ENCODE results near the gene NT5M. TPM values are rescaled to one million over a fixed set of nuclear protein-coding genes. Genes with fewer than 3 reads are reported as not detected.

NT5M gene
- total RNA-seq, 1 experiment from 2014 or later = 8.6 TPM

DNA sequence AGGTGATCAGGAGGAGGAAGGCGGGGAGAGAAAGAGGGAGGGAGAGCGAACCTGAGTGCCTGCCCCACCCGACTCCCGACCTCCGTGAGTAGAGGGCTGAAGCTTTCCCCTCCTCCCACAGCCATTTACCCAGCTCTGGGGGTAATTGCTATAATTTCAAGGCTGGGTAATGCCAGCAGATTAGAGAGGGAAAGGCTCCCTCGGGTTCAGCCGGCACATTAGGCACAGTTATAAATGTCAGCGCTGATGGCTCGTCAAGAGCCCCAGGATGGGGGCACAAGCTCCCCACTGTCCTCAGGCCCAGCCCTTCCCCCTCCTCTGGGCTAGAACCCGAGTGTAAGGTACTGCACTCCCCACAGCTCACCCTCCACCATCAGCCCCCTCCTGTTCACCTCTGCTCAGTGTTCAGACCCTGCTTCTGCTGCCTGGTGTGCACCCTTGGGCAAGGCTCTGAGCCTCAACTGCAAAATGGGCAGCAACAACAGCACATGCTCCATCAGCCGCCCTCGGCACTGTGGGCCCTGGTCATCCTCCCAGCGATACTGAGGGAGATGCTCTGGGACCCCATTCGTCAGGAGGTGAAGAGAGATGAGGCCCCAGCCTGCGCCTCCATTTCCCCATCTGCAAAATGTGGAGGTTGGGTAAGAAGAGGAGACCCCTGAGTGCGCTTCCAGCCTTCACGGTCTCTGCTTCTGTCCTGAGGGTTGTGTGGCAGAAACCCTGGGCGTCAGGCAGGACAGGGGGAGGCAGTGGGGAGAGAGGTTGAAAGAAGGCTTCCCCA, 77.2 kb downstream of the NT5M start:
- Histone ChIP-seq H3K27me3 (ENCODE audit: low read length) (no peaks in the 10 kb centered on the region), H3K36me3 (ENCODE audit: low read depth, low read length) (no peaks in the 10 kb centered on the region), H3K4me1 (ENCODE audit: insufficient read depth, low read length) (peaks cover 18% of the 10 kb centered on the region), H3K9ac (ENCODE audit: low read length) (no peak overlapping the region), H3K4me2 (ENCODE audit: low read length) (no peak overlapping the region), H3K9me3 (ENCODE audit: low read length) (no peaks in the 10 kb centered on the region), H3K27ac (ENCODE audit: low read length) (no peak overlapping the region), H3K79me2 (ENCODE audit: low read length) (no peaks in the 10 kb centered on the region), H3K4me3 (ENCODE audit: low read length) (no peak overlapping the region), H3F3A (ENCODE audit: low read length, unreplicated experiment) (no peaks in the 10 kb centered on the region), H3K9me2 (replicated peaks; ENCODE audit: low read length) (no peaks in the 10 kb centered on the region), H2AFZ (ENCODE audit: low read length) (no peak overlapping the region), H4K20me1 (ENCODE audit: low read length) (no peaks in the 10 kb centered on the region)
- BruUV-seq (replicated peaks) = no TSS peak
- intact Hi-C loops (cut with micrococcal nuclease) = no loop called here
- DNase-seq = no peak
- ChIA-PET POLR2A (ENCODE audit: unreplicated experiment) (no interaction called here), CTCF (no interaction called here)
- TF ChIP-seq EZH2 (IDR thresholded peaks at IDR 0.05; ENCODE audit: low read length, unreplicated experiment) (no peak), EZH2phosphoT487 (IDR thresholded peaks at IDR 0.05; ENCODE audit: borderline replicate concordance, low read length) (no peak)
- TF ChIP-seq, protein P1, sequence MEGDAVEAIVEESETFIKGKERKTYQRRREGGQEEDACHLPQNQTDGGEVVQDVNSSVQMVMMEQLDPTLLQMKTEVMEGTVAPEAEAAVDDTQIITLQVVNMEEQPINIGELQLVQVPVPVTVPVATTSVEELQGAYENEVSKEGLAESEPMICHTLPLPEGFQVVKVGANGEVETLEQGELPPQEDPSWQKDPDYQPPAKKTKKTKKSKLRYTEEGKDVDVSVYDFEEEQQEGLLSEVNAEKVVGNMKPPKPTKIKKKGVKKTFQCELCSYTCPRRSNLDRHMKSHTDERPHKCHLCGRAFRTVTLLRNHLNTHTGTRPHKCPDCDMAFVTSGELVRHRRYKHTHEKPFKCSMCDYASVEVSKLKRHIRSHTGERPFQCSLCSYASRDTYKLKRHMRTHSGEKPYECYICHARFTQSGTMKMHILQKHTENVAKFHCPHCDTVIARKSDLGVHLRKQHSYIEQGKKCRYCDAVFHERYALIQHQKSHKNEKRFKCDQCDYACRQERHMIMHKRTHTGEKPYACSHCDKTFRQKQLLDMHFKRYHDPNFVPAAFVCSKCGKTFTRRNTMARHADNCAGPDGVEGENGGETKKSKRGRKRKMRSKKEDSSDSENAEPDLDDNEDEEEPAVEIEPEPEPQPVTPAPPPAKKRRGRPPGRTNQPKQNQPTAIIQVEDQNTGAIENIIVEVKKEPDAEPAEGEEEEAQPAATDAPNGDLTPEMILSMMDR (conservative IDR thresholded peaks at IDR 0.05; ENCODE audit: low read depth, low read length) = no peak
- ATAC-seq = no peak

DNA sequence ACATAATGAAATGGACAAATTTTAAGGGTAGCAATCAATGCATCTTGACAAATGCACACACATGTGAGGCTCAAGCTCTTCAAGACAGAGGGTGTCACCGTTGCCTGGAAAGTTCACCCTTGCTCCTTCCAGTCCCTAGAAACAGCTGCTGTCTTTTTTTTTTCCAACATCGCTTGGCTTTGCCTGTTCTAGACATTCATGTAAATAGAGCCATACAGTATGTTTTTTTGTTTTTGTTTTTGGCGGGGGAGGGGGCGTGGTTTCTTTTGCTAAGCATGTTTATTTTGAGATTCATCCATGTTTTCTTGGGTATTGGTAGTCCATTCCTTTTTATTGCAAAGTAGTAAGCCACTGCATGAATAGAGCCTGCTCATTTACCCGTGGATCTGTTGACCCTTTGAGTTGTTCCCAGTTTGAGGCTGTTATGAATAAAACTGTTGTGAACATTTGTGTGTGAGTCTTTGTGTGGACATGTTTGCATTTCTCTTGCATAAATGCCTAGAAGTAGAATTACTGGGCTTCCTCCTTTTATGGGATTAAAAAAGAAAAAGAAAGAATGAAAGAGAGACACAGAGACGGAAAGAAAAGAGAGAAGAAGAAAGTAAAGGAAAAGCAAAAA, 78.4 kb downstream of the NT5M start:
- TF ChIP-seq, protein P1 (conservative IDR thresholded peaks at IDR 0.05; ENCODE audit: low read depth, low read length) = no peak
- TF ChIP-seq EZH2phosphoT487 (IDR thresholded peaks at IDR 0.05; ENCODE audit: borderline replicate concordance, low read length) (no peak), EZH2 (IDR thresholded peaks at IDR 0.05; ENCODE audit: low read length, unreplicated experiment) (no peak)
- no peak overlapping the region for H2AFZ ChIP-seq (ENCODE audit: low read length)
- POLR2A ChIA-PET (ENCODE audit: unreplicated experiment) = no interaction called here
- no peaks in the 10 kb centered on the region for H3F3A ChIP-seq (ENCODE audit: low read length, unreplicated experiment)
- DNase-seq = no peak
- CTCF ChIA-PET = no interaction called here
- no peaks in the 10 kb centered on the region for H3K36me3 ChIP-seq (ENCODE audit: low read depth, low read length)
- intact Hi-C loops (cut with micrococcal nuclease) = no loop called here
- no TSS peak for BruUV-seq (replicated peaks)
- H3K9me2 ChIP-seq (replicated peaks; ENCODE audit: low read length) = no peaks in the 10 kb centered on the region
- no peak overlapping the region for H3K4me2 ChIP-seq (ENCODE audit: low read length)
- no peaks in the 10 kb centered on the region for H3K27me3 ChIP-seq (ENCODE audit: low read length)
- ATAC-seq = no peak
- no peaks in the 10 kb centered on the region for H3K79me2 ChIP-seq (ENCODE audit: low read length)
- no peak overlapping the region for H3K4me3 ChIP-seq (ENCODE audit: low read length)
- no peak overlapping the region for H3K9ac ChIP-seq (ENCODE audit: low read length)
- H3K9me3 ChIP-seq (ENCODE audit: low read length) = no peaks in the 10 kb centered on the region
- no peak overlapping the region for H3K27ac ChIP-seq (ENCODE audit: low read length)
- H3K4me1 ChIP-seq (ENCODE audit: insufficient read depth, low read length) = peaks cover 11% of the 10 kb centered on the region
- H4K20me1 ChIP-seq (ENCODE audit: low read length) = no peaks in the 10 kb centered on the region

DNA sequence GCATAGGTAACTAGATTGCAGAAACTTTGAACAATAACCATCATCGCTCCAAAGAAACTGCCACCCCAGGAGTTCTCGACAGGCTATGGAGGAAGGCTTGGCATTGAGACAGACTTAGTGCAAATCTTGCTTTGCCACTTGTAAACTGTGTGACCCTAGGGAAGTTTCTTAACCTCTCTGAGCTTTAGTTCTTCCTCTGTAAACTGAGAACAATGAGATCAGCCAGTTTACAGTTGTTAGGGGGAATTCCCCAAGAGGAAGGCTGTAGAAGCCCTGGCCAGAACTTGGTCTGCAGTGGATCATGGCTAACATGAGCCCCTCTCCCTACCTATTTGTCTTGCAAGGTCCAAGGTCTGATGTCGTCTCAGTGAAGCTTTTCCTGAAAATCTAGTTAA, 78.9 kb downstream of the NT5M start:
- BruUV-seq (replicated peaks) = no TSS peak
- Histone ChIP-seq H2AFZ (ENCODE audit: low read length) (no peak overlapping the region), H3F3A (ENCODE audit: low read length, unreplicated experiment) (no peaks in the 10 kb centered on the region), H3K9me2 (replicated peaks; ENCODE audit: low read length) (no peaks in the 10 kb centered on the region), H3K9ac (ENCODE audit: low read length) (no peak overlapping the region), H3K4me2 (ENCODE audit: low read length) (no peak overlapping the region), H3K36me3 (ENCODE audit: low read depth, low read length) (no peaks in the 10 kb centered on the region), H3K4me1 (ENCODE audit: insufficient read depth, low read length) (peaks cover 12% of the 10 kb centered on the region), H4K20me1 (ENCODE audit: low read length) (no peaks in the 10 kb centered on the region), H3K27me3 (ENCODE audit: low read length) (no peaks in the 10 kb centered on the region), H3K27ac (ENCODE audit: low read length) (no peak overlapping the region), H3K4me3 (ENCODE audit: low read length) (no peak overlapping the region), H3K9me3 (ENCODE audit: low read length) (no peaks in the 10 kb centered on the region), H3K79me2 (ENCODE audit: low read length) (no peaks in the 10 kb centered on the region)
- intact Hi-C loops (cut with micrococcal nuclease) = no loop called here
- POLR2A ChIA-PET (ENCODE audit: unreplicated experiment) = interaction anchor here (0.7 kb wide), 1 partner anchor 800 kb away, joined by 4 read pairs; no protein-coding TSS in a partner anchor
- CTCF ChIA-PET = no interaction called here
- TF ChIP-seq EZH2 (IDR thresholded peaks at IDR 0.05; ENCODE audit: low read length, unreplicated experiment) = no peak
- no peak for TF ChIP-seq EZH2phosphoT487 (IDR thresholded peaks at IDR 0.05; ENCODE audit: borderline replicate concordance, low read length)
- TF ChIP-seq, protein P1 (conservative IDR thresholded peaks at IDR 0.05; ENCODE audit: low read depth, low read length) = no peak
- no peak for ATAC-seq
- no peak for DNase-seq
